HG03342 (cell line): ENCODE measurements around the gene MLNR.

ENCODE experiments used
- ATAC-seq: cut with Tn5 transposase; IDR thresholded peaks from one replicate; pipeline ENCODE4 v1.9.1; 2021; ENCODE audit warnings: mild to moderate bottlenecking, moderate library complexity; ENCODE audit not compliant: unreplicated experiment

MLNR gene

DNA sequence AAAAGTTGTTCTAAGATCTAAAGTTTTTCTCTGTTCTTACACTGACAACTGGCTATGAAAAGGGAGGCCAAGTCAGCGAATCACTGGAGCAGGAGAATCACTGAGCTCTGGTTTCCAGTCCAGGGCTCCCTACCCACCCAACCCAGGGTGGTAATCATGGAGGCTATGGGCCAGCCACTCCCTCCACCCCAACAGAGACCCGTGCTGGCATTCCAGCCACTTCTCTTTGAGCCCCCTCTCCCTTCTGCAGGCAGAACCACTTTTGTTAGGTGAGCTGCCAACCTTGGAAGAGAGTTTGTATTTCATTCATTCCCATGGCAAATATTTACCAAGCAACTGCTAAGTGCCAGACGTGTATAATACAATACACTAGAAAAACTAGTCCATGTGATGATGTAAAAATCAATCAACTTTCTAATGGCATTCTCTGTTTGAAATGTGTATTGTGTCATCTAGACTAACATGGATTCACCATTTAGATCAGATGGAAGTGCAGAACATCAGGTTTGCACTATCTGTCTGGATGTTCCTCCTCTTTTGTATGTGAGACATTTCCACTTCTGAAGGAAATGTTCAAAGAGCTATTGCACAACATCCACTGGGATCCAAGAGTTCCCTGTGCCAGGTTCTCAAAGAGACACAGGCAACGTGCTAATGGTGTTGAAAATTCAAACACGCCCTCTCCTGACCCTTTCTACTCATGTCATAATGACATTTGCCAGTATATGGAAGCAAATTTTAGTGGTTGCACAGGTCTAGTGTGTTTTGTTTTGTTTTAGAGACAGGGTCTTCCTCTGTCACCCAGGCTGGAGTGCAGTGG lies 5.3 kb downstream of the MLNR start:
- ATAC-seq = no peak

DNA sequence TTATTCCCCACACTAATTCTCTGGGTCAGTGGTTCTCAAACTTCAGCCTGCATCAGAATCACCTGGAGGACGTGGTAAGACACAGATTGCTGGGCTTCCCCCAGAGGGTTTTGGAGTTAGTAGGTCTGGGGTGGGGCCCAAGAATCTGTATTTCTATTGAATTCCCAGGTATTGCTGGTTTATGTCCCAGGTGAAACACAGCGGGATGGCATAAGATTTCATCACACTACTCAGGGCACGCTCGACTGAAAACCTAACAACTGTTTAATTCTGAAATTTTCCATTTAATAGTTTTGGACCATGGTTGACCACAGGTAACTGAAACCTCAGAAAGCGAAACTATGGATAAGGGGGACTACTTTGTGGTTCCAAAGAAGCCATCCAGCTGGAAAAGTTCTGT lies 6.5 kb downstream of the MLNR start:
- ATAC-seq = no peak

DNA sequence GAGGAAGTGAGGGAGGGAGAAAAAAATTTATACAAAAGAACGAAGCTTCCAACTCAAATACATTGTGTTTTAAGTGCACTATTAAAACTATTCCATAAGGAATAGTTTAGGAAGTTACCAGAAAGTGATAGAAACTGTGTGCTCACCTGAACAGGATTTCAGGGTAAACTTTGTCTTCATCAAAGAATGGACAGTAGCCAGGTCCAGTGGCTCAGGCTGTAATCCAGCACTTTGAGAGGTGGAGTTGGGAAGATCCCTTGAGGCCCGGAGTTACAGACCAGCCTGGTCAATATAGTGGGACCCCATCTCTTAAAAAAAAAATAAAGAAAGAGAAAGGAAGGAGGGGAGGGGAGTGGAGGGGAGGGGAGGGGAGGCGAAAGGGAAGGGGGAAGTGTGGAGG lies 14.6 kb downstream of the MLNR start:
- ATAC-seq = no peak

DNA sequence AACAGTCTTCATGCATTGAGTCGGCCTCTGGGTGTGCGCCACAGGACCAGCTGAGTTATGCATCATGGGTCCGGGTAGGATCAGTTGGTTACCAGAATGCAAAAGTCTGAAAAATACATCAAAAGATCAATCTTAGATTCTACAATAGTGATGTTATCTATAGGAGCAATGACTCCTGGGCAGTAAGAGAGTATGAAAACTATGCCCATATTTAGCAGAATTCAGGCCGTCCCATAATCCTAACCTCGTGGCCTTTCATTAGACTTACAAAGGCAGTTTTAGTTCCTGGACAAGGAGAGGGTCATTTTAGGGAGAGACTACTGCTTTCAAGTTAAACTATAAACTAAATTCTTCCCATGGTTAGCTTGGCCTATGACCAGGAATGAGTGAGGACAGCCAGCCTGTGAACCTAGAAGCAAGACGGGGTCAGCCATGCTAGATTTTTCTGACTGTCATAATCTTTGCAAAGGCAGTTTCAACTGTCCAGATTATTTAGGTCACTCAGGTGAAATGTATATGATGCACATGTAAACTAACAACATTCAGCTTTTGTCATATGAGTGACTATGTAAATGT lies 15.8 kb downstream of the MLNR start:
- ATAC-seq = no peak

DNA sequence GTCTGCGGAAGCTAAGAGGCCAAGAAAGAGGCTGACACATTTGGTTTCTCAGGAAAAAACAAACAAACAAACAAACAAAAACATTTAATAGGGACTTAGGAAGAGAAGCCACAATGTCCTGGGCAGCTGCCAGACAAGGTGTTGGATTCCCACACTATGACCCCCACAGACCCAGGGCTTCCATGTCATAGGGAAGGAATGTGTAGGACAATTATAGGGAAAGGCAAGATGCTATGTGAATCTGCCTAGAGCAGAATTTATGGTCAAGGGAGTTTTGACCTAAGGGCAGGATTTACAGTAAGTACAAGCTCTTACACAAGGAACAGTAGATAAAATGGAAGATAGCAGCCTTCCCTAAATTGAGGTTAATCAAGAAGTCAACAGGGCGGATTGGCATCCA lies 18.5 kb downstream of the MLNR start:
- ATAC-seq = no peak

DNA sequence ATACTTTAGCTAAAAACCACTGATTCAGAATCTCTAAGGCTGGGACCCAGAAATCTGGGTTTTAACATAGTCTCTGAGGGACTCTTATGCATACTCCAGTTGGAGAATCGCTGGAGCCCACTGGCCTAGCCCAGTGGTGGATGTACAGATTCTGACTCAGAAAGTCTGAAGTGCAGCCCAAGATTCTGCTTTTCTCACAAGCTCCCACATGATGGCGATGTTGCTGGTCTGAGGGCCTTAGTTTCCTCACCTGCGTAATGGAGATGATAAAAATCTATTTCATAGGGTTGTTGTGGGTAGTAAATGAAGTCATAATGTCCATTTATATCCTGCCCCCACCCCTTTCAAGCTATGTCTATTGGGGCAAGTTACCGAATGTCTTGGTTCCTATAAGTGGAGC lies 19.9 kb downstream of the MLNR start:
- no peak for ATAC-seq

DNA sequence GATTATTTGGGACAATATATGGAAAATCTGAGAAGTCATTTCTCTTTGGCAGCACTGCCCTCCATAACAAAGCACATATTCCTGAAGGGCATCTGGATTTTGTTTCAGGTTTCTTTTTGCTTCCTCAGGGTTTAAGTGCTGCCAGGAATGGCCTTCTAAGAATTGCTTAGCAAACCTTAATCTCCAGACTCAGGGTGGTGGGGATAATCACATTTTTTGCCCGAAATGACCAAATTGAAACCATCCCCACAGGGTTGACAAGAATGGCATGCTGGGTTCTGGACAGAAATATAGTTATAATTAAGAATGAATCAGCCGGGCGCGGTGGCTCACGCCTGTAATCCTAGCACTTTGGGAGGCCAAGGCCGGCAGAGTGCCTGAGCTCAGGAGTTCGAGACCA lies 21.2 kb downstream of the MLNR start:
- no peak for ATAC-seq

DNA sequence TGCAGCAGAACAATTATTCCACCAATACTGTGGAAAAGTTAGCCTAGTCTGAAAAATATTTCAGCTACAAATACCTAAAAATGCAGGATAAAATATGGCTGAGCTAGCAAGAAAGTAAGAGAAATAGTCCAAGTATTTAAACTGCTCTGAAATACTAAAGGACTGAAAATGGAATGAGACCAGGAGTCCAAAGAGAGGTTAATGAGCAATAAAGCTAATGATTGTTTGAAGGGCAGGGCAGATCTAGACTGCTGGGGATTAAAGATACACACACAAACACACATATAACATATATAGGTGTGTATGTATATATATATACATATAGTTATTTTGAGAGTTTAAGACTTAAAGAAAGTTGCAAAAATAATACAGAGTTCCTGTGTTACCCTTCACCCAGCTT lies 25.0 kb downstream of the MLNR start:
- no peak for ATAC-seq

DNA sequence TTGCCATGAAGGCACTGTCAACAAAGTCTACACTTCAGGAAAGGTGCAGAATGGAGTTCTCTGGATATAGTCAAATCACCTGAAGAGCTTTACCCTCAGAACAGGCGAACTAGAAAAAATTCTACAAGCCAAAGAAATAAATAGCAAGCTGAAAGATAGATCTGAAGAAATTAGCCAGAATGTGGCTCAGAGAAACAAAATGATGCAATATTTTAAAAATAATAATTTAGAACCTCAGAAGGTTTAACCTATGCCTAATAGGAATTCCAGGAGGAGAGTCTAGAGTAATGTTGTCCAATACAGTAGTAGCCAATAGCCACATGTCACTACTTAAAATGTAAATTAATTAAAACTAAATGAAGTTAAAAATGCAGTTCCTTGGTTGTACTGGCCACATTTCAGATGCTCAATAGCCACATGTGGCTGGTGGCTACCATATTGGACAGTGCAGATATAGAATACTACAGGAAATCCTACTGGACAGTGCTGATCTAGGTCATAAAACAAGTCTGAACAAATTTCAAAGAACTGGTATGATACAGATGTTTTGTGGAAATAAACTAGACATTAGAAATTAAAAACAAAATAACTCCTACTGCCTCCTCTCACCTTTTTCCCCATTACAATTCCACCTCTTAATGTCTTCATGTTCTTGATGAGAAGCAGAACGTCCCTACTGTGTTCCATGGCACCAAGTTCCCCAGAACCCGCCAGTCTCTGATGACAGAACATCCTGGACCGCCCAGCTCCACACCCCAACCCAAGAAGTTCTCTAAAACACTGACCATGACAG lies 26.9 kb downstream of the MLNR start:
- peak; percentile 43 for ATAC-seq

DNA sequence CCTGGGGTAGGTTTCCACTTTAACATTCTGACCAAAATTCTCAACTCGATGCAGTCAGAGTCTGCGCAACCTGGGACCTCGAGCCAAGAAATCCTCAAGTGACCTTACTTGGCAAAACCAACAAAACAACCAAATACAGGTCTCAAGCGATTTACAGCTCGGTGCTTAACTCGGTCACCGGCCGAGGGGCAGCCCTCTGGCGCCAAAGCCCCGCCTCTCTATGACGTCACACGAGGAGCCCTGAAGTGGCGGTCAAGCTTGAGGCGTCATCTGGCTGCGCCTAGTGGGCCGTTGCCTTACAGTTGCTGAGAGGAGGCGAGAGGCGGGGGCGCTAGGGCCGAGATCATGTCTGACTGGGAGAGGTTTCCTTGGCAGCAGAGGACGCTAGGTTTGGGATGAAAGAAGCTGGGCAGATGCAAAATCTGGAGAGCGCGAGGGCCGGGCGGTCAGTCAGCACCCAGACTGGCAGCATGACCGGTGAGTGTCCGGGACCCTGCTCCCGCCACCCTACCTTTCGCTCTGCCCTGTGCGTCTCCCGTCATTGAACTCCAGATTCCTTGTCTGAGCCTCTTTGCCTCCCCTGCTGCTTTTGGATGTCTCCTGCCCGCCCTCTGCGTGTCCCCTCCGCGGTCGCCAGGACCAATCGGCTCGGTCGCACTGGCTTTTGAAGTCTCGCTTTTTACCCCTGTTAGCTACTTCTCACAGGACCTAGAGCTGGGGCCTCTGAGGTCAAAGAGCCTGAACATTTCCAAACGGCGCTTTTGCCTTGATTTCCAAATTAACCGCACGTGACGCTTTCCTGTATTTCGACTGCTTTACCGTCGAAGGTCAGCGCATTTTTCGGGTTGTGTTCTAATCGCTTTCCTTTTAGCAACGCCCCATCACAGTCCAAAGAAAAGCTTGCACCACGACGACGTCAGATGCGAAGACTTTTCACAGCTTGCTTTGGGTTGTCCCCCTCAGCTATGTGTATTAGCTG lies 27.8 kb downstream of the MLNR start, which contains the start of gene CDADC1:
Gene CDADC1, plus strand, starts transcription at position 283 of the 979 bp plus-strand sequence. Its CDS starts 113 bp downstream, at position 396.
- peak; percentile 97 for ATAC-seq

DNA sequence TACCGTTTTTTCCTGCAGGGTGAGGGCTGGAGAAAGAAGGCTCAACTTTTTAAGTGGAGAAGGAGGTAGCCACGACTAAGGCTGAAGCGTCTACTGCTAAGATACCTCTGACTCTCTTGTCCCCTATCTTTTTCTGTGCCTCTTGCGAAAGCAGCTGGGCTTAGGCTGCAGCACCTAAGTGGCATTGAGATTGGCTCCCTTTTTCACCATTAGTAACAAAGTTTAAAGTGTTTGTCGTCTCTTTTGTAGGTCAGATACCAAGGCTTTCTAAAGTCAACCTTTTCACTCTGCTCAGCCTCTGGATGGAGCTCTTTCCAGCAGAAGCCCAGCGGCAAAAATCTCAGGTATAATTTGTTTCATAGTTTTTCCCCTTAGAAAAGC lies 28.5 kb downstream of the MLNR start:
- ATAC-seq = no peak

DNA sequence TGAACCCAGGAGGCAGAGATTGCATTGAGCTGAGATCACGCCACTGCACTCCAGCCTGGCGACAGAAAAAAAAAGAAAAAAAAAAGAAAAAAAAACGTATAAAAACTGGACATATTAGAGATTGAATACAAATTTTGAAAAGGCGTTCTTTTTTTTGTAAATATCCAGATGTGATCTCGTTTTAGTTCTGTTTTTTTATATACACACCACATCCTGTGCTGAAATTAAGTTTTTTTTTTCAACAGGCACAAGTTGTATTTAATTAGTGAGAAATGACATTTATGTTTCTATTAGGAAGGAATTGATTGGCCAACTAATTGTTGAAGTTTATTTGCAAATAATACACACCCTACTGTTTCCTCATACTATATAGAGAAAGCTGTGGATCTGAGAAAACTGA lies 31.2 kb downstream of the MLNR start:
- ATAC-seq = no peak

DNA sequence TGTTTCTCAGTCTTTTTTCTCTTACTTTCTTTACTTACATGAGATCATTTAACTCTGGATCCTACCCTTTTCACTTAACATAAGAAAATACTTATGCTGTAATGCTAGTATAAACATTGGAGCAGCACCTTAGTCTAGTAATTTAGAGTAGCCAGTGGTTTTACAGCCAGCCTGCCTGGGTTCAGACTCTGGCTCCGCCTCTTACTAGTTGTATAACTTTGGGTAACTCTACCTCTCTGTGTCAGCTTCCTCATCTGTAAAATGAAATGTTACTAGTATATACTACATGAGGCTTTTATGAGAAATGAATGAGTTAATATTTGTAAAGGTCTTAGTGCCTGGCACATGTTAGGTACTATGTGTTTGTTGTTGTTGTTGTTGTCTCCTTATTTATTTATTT lies 33.2 kb downstream of the MLNR start:
- ATAC-seq = no peak

DNA sequence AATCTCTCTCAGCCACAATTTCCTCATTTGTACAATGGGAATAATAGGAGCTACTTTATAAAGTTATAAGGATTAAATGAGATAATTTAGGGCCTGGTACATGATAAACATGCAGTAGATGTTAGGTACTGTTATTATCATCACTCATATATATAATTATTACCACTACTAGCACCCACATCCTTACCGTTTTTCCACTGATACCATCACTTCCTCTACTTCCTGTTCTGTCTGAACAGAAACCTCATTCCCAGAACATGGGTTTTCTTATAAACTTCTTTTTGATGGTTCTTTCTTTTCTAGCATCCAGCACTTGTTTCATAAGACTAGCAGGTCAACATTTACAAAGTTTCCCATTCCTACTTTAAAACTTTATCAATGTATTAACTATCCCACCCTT lies 33.9 kb downstream of the MLNR start:
- ATAC-seq = no peak

DNA sequence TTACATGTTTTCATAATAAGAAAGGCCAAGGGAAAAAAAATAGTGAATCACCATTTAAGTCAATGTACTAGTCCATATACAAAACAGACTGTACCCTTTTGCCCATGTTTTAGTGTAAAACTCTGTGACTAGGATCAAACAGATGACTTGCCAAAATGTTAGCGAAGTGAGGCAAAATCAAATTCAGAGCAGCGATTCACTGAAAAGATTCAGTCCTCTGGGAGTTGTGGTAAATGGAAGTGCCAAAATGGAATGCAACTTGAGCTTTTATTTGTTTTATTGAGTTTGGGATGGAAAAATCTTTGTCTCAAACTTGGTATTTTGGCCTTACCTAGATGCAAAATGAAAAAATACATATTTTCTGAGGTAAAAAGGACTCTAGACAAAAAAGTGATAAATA lies 36.7 kb downstream of the MLNR start:
- no peak for ATAC-seq

DNA sequence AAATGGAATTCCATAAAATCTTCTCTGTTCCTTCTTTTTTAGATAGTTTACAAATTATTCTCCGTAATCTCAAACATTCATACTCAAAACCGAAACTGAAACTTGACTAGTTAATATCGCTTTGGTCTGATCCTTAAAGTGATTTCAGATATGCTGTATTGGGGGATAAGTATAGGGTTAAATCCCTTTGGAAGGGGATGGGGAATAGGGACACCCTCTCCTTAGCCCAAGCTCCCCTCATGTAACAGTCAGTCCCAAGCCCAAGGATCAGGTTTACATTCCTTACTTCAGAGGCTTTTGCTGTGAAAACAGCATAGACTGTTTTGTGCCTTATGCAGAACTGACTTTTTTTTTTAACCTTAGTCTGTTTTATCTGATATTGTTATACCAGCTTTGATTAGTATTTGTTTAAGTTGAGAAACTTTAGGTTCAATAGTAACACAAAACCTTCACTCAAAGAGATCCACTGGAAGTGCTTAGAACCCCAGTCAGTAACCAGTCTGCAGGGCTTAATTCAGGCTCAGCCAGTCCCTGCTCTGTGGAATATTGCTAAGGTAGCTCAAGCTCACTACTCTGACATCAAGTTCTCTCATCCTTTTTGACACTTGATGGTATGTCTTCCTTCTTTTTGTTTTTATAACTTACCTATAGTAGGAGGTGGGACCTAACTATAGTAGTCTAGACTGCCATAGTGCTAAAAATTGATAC lies 38.1 kb downstream of the MLNR start:
- no peak for ATAC-seq

DNA sequence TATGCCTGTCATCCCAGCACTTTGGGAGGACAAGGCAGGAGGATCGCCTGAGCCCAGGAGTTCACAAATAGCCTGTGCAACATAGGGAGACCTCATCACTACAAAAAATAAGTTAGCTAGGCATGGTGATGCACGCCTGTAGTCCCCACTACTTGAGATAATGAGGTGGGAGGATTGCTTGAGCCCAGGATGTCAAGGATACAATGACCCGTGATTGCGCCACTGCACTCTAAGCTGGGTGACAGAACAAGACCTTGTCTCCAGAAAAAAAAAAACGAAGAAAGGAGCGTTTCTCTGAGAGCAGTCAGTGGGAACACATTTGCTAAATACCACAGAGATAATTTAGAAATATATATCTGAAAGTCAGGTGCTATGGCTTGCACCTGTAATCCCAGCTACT lies 39.4 kb downstream of the MLNR start:
- no peak for ATAC-seq

DNA sequence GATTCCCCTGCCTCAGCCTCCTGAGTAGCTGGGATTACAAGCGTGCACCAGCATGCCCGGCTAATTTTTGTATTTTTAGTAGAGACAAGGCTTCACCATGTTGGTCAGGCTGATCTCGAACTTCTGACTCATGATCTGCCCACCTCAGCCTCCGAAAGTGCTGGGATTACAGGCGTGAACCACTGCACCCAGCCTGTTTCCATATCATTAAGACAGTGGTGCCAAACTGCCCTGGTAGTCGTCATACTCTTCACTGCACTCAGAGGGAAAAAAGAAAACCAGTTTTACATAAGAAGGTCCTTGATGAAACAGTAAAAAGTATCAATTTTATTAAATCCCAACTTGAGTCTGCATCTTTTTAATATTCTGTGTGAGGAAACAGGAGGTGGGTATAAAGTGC lies 42.5 kb downstream of the MLNR start:
- no peak for ATAC-seq

DNA sequence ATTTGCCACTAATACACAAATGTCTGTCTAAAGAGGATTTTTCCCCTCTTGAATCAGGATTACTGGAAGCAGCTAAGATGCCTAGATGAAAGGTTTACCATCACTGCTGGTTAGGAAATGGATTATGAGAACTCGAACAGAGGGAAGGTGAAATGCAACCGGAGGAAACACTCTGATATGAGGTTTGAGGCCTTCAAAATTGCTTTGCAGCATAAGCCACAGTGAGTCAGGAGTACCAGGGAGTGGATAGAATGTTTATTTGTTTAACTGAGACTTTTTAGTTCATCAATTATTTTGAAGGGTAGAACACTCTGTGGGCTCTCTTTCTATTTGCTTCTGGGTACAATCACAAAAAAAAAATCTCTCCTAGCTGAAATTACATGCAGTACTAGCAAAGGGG lies 45.7 kb downstream of the MLNR start:
- no peak for ATAC-seq

DNA sequence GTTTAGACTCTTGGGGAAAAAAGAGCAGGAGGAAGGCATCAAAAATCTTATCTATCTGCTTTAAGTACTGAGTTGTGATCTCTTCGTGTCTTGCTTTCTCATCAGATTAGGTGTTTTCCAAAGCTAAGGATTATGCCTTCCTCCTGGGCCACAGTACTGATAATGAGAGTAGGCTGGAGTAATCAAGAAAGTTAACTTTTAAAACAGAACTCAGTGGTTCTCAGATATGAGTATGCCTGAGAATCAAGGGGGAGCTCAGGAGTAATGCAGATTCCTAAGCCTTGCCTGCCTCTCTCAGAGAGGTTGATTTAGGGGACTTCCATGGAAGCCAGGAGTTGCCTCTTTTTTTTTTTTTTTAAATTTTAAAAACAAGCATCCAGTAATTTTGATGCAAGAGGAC lies 51.1 kb downstream of the MLNR start:
- ATAC-seq = no peak
